Activated naive CD4-positive, alpha-beta T cell (primary cell): ENCODE results near the gene GBGT1.
"Not testable (repeated sequence)": the region's sequence is repeated elsewhere in the genome, so short reads cannot be mapped to it uniquely, and the experiment has no call there.

Source experiments
- DNase-seq, 4 experiments: peaks; one replicate each; lab custom pipeline; 2025; lab: John Stamatoyannopoulos, UW

Gene GBGT1

DNA sequence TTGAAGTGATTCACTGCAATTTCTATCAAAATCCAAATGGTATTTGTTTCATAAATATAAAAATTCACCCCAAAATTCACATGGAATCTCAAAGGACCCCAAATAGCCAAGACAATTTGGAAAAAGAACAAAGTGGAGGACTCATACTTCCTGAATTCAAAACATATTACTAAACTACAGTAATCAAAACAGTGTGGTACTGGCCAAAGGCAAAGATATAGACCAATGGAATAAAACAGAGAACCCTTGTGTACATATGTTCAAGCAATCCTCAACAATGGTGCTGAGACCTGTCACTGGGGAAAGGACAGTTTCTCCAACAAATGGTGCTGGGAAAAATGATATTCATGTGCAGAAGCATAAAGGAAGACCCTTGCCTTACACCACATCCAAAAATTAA is 31.3 kb upstream of the GBGT1 start:
- no peak for DNase-seq

DNA sequence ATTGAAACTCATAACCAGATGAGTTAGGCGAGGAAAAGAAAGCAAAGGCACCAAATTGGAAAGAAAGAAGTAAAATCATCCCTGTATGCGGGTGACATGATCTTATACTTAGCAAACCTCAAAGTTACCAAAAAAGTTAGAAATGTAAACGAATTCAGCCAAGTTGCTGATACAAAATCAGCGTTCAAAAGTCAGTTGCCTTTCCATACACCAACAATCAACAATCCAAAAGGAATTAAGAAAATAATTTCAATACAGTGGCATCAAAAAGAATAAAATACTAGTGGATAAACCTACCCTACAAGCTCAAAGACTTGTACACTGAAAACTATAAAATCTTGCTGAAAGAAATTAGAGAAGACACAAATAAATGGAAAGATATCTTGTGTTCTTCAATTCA is 30.9 kb upstream of the GBGT1 start:
- DNase-seq = no peak

DNA sequence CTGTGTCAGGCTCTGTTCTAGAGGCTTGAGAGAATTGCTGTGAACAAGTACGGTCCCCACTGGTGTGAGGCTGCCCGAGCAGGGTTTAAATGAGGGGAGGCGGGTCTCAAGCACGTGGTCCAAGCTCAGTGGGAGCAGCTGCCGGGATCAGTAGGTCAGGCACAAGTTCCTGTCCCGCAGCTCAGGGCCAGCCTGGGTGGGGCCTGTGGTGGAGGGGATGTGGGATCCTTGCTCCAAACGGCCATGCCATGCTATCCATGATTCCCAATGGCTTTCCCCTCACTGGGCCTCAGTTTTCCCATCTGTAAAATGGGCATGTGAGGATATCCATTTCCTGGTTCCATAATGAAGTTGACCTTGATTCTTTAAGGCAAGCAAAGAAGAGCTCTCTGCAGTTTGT is 28.3 kb upstream of the GBGT1 start:
- DNase-seq = no peak

DNA sequence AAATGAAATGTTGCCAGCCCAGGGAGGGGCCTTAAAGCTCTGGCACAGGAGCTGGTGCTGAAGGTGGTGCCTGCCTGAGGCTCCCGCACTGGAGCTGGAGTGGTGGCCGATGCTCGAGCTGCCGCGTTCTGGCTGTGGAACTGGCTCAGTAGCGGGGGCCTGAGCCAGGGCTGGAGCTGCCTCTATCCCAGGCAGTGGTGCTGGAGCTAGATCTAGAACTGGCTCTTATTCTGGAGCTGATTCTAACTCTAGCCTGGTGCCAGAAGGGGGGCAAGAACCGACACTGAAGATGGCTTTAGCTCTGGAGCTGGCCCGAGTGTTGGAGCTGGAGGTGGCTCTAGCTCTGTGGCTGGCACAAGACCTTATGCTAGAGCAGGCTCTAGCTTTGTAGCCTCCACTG is 26.1 kb upstream of the GBGT1 start:
- DNase-seq = no peak

DNA sequence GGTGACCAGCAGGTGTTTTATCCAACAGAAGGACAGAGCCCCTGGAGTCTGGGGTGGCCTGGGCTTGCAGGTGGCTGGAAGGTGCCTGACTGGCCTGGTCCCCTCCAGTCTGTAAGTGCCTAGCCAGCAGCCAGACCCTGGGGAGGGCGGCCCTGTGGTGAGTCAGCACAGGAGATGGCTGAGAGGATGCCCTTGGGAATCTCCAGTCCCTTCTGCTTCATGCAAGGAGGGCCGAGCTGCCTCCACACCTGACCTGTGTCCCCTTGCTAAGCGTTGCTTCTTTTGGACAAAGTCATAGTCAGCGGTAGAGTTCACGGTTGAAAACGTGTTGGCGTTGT is 25.1 kb upstream of the GBGT1 start:
- DNase-seq = no peak

DNA sequence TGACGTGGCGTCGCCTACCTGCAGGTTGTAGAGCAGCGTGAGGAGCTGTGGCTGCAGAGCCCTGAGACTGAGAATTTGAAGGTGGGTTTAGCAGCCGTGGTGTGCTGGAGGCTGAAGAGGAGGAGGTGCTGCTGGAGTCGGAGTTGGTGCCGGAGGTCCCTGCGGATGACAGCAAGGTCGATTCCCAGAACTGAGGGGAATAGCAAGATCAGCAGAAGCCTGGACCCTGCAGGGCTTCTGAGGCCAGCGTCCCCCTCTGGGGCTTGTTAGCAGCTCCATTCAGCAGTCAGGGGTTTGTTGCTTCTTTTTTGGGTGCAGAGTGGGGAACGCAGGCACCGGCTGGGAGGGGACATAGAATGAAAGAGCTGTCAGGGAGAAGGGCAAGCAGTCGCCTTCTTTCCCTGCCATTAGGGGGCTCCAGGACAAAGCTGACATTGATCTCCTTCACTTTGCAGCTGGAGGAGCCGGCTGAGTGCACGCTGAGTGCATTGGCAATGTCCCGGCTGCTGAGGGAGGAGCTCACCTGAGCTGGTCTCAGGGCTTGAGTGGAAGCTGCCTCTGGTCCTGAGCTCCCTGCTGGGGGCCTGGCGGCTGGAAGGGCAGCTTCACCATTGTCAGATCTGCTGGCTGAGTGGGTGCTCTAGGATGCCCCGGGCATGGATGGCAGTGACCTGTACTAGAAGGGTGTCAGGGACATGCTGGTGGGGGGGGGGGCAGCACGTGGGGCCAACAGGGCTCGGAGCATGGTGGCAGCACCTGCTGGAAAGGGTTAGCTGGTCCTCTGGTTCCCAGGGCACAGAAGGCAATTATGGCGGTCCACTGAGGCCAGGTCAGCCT is 24.5 kb upstream of the GBGT1 start:
- no peak for DNase-seq

DNA sequence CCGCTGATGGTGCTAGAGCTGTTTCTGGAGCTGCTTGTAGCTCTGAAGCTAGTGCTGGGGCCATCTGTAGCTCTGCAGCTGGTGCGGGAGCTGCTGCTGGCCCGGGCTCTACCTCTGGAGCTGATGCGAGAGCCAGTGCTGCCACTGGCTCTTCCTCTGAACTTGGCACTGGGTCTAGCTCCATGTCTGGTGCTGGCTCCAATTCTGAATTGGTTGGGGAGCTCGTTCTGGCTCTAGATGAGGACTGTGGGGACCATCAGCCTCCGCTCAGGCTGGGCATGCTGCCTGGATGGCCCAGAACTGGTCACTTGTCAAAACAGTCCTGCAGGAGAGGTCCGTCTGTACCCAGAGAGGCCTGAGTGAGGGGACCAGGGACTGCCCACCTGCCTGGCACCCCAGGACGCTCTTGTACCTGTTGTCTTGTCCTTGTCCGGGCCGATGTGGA is 23.9 kb upstream of the GBGT1 start:
- no peak for DNase-seq

DNA sequence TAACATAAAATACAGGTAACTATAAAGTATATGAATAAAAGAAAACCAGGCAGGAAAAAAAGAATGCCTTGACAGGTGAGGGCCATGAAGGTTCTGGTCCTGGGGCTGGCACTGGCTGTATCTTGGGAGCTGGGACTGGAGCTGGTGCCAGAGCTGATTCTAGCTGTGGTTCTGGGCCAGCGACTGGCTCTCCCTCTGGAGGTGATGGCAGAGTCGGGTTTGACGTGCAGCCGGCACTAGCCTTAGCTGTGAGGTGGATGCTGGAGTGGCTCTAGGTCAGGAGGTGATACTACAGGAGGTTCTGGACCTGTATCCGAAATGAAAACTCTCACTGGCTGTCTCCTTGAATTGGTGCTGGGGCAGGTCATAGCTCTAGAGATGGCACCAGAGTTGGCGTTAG is 23.0 kb upstream of the GBGT1 start:
- DNase-seq = no peak

DNA sequence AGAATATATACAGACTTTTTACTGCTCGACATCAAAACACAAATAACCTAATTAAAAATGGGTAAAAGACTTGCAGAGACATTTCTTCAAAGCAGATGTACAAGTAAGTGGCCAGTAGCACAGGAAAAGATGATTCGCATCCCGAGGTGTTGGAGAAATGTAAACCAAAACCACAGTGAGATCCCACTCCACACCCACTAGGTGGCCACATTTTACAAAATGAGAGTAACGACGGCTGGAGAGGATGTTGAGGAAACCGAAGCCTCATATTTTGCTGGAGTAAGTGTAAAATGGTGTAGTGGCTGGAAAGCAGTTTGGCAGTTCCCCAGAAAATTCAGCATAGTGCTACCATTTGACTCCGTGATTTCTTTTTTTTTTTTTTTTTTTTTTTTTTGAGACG is 21.3 kb upstream of the GBGT1 start:
- no peak for DNase-seq

DNA sequence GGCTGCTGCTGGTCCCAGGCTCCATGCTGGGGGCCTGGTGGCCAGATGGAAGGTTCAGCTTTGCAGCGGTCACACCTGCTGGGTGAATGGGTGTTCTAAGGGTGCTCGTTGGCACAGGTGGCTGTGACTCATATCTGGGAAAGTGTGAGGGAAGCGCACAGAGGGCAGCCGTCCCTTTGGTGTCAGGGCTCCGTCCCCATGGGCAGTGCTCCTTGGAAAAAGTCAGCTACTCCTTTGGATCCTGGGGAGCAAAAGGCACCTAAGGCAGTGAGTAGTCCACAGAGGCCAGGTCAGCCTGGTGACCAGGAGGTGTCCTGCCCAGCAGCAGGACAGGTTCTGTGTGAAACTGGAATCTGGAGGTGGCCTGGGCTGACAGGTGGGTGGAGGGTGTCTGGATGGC is 18.4 kb upstream of the GBGT1 start:
- no peak for DNase-seq

DNA sequence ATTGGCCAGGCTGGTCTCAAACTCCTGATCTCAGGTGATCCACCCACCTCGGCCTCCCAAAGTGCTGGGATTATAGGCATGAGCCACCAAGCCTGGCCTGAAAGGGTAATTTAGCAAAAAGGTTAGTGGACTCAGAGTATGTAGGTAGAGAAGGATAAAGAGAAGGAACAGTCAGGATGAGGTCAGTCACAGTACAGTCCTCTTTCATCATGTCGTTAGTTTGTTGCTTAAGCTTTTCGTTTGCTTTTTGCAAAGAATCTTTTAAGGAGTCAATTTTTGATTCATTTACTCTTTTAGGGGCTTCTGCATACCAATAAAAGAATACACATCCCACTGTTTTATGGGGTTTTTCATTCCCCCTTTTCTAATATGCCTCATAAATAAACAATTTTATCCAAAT is 17.8 kb upstream of the GBGT1 start:
- DNase-seq = no peak

DNA sequence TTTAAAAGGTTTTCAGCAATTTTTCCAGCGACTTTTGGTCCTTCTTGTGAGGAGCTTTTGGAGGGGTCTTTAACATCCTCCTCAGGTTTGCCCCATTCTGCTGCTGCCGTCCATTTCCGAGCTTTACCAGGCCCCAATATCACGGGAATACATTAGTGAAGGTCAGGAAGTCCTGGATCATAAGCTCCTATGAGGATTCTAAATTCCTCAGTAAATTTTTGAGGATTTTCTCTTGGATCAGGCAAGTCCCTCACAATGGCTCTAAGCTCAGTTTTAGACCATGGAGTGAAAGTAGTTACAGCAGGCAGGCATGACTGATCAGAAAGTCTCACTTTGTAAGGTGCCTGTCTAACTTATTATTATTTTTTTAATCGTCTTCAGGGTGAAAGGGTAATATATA is 17.2 kb upstream of the GBGT1 start:
- DNase-seq = no peak

DNA sequence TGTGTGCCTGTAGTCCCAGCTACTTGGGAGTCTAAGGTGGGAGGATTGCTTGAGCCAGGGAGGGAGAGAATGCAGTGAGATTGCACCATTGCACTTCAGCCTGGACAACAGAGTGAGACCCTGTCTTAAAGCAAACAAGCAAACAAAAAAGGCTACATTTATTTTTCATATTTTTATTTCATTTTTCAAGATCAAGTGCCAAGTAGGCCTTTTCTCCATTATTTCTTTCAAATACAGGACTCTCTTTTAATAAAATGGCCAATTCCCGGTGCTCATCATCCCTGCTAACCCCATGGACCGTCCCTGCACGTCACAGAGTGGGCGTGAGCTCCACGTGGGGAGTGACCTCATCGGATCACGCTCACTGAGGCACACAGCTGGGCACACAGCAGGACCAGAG is 9.3 kb upstream of the GBGT1 start:
- no peak for DNase-seq

DNA sequence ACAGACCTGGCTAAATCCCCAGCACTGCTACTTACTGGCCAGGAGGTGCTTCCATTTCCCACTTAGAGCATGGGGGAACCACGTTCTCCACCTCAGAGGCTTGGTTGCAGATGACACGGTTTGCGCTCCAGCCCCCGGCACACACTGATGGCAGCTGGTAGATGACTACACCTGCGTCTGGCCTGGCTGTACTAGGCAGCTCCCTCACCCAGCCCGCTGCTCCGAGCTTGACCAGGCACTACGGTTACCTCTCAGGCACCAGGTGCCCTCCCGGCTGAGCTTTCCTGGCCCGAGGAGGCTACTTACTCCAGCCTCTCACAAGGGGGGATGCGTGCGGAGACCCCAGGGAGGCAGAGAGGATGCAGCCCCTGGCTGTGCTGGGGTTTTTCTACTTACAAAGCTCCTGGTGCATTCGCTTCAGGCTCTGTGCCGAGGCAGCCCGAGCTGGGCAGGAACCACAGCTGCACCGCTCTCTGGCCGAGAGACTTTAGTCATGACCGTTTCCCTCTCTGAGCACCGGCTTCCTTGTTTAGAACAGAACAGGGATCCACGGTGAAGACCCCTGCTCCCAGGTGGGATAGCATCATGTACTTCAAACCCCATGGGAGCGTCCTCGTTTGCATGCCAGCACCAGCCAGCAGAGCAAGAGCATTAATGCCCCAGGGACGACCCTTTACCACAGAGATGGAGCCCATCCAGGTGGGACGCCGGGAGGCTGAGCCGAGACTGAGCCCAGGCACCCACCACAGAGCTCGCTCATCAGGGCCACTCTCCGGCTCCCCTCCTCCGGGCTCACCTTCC is 7.6 kb upstream of the GBGT1 start:
- no peak for DNase-seq

DNA sequence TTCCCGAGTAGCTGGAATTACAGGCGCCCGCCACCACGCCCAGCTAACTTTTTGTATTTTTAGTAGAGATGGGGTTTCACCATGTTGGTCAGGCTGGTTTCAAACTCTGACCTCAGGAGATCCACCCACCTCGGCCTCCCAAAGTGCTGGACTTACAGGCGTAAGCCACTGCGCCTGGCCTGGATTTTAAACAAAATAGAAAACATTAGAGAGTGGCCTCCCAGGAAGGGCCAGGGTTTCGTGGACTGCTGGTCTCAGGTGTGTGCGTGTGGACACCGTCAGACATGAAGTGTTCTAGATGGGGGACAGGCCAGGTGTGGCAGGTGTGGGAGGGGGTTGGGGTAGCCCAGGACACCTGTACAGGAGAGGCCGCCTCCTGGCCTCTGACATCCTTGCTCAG is 7.0 kb upstream of the GBGT1 start:
- no peak for DNase-seq

DNA sequence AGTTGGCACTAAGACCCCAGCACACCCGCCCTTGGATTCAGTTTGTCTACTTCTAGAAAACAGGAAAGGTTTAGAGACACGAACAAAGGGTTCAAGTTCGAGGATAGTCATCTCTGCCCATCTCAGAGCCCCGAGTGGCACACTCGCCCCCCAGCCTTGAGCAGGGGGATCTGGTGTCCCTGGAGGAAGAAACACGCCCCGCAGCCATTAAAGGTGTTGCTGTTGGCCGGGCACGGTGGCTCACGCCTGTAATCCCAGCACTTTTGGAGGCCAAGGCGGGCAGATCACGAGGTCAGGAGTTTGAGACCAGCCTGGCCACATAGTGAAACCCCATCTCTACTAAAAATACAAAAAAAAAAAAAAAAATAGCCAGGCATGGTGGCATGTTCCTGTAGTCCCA is 6.0 kb upstream of the GBGT1 start:
- not testable (repeated sequence) for DNase-seq

DNA sequence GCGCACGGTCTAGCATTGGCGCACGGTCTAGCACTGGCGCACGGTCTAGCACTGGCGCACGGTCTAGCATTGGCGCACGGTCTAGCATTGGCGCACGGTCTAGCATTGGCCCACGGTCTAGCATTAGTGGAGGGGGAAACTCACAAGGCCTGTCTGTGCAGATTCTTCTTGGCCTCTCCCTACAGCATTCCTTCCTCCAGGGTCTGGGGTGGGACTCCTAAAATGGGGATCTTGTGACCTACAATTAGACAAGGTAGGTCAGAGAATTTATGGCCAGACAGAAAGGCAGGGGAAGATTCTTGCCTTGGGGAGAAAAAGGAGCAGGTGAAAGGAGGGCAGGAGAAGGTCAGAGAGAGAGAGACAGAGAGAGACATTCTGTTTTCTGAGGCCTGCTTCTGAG is 5.4 kb upstream of the GBGT1 start:
- no peak for DNase-seq

DNA sequence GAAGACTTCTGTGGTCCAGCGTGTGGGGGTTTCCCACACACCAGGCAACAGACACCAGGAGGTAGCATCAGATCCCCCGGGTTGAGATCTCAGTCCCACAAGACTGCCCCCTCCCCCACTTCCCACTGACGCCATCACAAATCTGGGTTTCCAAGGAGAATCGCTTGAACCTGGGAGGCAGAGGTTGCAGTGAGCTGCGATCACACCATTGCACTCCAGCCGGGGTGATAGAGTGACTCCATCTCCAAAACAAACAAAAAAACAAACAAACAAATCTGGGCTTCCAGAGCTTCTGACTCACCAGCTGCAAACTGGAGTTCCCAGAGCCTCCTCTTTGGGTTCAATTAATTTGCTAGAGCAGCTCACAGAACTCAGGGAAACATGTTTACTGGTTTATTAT is 4.7 kb upstream of the GBGT1 start:
- DNase-seq = no peak

DNA sequence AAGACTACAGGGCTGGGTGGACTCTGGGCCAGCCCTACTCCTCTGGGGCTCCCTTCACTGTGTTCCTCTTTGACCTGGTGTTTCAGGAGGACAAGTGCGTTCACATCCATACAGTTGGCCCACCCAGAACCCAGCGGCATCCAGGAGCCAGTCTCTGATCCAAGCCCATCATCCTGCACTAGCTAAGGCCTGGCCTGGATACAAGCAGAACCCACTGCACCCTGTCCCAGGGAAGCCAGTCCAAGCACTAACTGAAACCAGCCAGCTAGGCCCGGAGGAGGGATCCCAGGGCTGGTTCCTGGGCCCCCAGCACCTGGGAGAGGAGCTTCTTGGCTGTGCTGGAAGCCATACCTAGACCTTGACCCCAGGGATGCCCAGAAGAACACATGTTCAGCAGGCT is 4.1 kb upstream of the GBGT1 start:
- DNase-seq = no peak

DNA sequence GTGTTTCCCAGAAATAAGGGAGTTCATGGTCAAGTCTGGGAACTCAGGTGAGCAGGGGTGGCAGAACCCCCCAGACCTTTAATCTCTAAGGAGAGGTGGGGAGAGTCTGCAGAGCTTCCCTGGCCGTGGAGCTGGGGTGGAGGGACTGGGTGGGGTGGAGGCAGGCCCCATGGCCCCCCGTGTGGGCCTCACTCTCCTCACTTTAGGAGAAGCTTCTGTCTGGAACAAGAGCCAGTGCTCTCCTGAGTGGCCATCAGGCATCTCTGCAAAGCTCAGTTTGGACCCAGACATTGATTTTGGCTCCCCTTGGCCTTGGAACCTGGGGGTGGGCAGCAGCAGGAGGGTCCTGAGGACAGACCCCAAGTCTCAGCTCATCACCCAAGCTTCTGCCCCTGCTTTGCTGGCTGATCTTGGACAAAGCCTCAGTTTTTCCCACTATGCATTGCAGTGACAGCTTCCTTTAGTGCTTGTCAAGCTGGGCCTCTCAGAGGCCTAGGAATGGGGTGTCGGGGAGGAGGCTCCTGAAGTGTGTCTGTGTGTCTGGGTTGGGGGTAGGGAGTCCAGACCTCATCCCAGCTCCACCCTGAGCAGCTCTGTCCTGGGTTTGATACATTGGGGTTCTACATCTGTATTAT is 3.5 kb upstream of the GBGT1 start:
- DNase-seq = no peak

DNA sequence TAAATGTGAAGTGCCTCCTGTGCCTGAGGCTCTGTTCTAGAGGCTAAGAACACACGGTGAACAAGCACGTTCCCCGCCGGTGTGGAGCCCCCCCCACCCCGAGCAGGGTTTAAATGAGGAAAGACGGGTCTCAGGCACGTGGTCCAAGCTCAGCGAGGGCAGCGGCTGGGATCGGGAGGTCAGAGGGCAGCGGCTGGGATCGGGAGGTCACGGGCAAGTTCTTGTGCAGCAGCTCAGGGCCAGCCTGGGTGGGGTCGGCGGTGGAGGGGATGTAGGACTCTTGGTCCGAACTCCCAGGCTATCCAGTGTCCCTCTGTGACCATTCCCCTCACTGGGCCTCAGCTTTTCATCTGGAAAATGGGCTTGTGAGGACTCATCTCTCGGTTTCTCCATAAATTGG is 2.7 kb upstream of the GBGT1 start:
- DNase-seq = no peak

DNA sequence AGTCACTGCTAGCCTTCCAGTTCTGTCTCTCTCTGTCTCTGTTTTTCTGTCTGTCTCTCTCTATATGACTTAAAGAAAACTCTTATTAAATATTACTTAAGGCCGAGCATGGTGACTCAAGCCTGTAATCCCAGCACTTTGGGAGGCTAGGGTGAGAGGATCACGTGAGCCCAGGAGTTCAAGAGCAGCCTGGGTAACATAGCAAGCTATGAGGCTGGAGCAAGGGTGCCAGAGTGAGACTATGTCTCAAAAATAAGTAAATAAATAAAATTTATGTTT is 1.7 kb upstream of the GBGT1 start:
- no peak for DNase-seq

DNA sequence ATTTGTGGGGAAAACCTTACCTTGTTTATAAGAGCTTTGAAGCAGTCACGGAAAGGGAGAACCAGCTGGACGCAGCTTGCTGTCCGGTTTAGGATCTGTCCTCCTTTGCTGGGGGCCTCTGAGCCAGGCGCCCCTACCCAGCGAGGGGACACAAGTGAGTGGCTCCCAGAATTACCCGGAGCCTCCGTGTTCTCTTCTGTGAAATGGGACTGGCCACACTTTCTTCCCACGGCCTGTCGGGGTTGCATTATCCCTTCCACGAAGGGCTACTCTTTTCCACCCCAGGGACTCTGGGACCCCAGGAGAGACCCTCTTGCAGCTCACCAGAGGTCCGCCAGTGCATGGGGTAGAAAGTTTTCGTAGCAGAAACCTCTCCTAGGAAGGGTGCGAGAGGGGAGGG is 477 bp upstream of the GBGT1 start:
- no peak for DNase-seq
